Upper lobe of left lung (tissue), 6 donors: ENCODE results near the gene TFIP11. TPM values are rescaled to one million over a fixed set of nuclear protein-coding genes. Genes with fewer than 3 reads are reported as not detected.

Experiments used
- ATAC-seq, 2 donors: fragments of 200-7000 bp; cut with Tn5 transposase; one replicate each; pipeline ENCODE4 v1.9.1; 2022; ENCODE audit warnings: mild to moderate bottlenecking in 2 of 2, moderate library complexity in 2 of 2; ENCODE audit not compliant: low FRiP score in 2 of 2
- DNase-seq, 2 donors: peaks; one replicate each; pipeline ENCODE4 v3.0.0-alpha.2; 2019 to 2020
- H3K27ac ChIP-seq, 4 donors: fragments of 200-600 bp; sonication (generic); one replicate each; pipeline ENCODE4 v1.5.1; 2016 to 2019
- H3K27me3 ChIP-seq, 4 donors: fragments of 200-600 bp; sonication (generic); one replicate each; pipeline ENCODE4 v1.5.1; 2017 to 2019
- H3K36me3 ChIP-seq, 4 donors: fragments of 200-600 bp; sonication (generic); one replicate each; pipeline ENCODE4 v1.5.1; 2016 to 2019
- H3K4me1 ChIP-seq, 4 donors: fragments of 200-600 bp; sonication (generic); one replicate each; pipeline ENCODE4 v1.5.1; 2018 to 2019
- H3K4me3 ChIP-seq, 4 donors: fragments of 200-600 bp; sonication (generic); one replicate each; pipeline ENCODE4 v1.5.1; 2017 to 2019; ENCODE audit warnings: mild to moderate bottlenecking in 2 of 4, moderate library complexity in 1 of 4
- H3K9me3 ChIP-seq, 4 donors: fragments of 200-600 bp; sonication (generic); one replicate each; pipeline ENCODE4 v1.5.1; 2018 to 2019
- EP300 ChIP-seq, 4 donors: sonication (generic); formaldehyde crosslinking; IDR thresholded peaks; one replicate each; pipeline ENCODE4 v1.5.1; 2017; ENCODE audit warnings: antibody characterized with exemption in 4 of 4, control low read depth in 2 of 4
- POLR2A ChIP-seq, 4 donors: fragments of 450-650 bp; IDR thresholded peaks; one replicate each; pipeline ENCODE4 v1.5.1; 2016 to 2017; ENCODE audit warnings: antibody characterized with exemption in 4 of 4, mild to moderate bottlenecking in 2 of 4
- POLR2AphosphoS5 ChIP-seq, 2 donors: sonication (generic); formaldehyde crosslinking; IDR thresholded peaks; one replicate each; pipeline ENCODE4 v1.5.1; 2017; ENCODE audit warnings: antibody characterized with exemption in 2 of 2
- WGBS, 2 donors: methylation state at CpG; one replicate each; pipeline ENCODE4 v1.1.5; 2017 to 2018; 5-methylcytosine and 5-hydroxymethylcytosine counted together
- total RNA-seq, 6 donors: library from RNA; depleted of rRNA in 4 of 6; stranded (reverse); fragments of >200 nt in 4 of 6; gene quantifications; one replicate each; pipeline versions ENCODE4 v1.1.0 to v1.2.1, GENCODE V29; 2016 to 2021
- TF ChIP-seq, protein P1 (sequence below), 6 experiments: fragments of 450-650 bp in 4 of 6; fragments of 200-600 bp in 2 of 6; sonication (generic) in 2 of 6; IDR thresholded peaks; one replicate each; pipeline ENCODE4 v1.5.1; 2016 to 2019; ENCODE audit warnings: antibody characterized with exemption in 6 of 6
- donor health status: DM: no; HTN: no; CAD: no; lungs with moderate emphysema.
- donor health status: DM: no; HTN: yes; CAD: no; lungs with severe emphysema.

Gene TFIP11
- total RNA-seq, 6 donors from 2014 or later = 26.3 to 37.7 (median 32.6) TPM

DNA sequence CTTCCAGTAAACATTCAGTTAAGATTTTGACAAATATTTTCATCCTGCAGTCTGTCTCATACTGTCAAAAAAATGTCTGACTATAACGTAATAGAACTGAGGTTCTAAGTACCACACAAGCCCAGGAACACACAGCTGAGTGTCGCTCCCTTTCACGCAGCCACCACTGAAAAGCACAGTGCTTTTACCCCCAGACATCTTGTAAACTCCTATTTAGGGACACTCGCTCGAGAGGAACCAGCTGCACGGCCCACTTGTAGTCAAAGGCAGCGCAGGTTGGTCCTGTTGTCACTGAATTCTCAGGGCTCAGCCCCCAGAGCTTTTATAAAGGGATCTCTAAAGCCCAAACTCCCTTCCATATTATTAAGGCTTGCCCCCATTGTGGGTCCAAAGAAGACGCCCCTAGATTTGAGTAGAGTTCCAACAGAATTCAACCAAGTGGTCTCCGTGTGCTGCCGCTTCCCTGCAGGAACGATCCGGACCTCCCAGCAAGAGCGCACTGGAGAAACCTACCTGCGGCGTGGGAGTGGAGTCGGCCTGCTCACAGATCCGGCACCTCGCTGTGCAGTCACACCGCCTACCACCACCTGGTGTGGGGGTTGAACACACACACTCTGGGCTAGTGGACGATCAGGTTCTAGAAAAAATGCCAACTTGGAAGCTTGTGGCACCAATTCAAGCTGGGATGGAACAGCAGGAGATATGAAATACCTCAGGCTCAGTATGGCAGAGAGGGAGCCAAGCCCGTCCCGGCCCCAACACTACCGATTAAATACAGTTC is 59.8 kb downstream of the TFIP11 start:
- no peak overlapping the region for H3K4me3 ChIP-seq
- no peak for DNase-seq
- TF ChIP-seq, protein P1, sequence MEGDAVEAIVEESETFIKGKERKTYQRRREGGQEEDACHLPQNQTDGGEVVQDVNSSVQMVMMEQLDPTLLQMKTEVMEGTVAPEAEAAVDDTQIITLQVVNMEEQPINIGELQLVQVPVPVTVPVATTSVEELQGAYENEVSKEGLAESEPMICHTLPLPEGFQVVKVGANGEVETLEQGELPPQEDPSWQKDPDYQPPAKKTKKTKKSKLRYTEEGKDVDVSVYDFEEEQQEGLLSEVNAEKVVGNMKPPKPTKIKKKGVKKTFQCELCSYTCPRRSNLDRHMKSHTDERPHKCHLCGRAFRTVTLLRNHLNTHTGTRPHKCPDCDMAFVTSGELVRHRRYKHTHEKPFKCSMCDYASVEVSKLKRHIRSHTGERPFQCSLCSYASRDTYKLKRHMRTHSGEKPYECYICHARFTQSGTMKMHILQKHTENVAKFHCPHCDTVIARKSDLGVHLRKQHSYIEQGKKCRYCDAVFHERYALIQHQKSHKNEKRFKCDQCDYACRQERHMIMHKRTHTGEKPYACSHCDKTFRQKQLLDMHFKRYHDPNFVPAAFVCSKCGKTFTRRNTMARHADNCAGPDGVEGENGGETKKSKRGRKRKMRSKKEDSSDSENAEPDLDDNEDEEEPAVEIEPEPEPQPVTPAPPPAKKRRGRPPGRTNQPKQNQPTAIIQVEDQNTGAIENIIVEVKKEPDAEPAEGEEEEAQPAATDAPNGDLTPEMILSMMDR (IDR thresholded peaks at IDR 0.05) = no peak
- TF ChIP-seq POLR2A (IDR thresholded peaks at IDR 0.05) = no peak
- no peak overlapping the region for H3K27ac ChIP-seq
- H3K27me3 ChIP-seq = no peaks in the 10 kb centered on the region
- ATAC-seq = no peak
- no peaks in the 10 kb centered on the region for H3K9me3 ChIP-seq
- WGBS, 2 donors = 92 to 94% methylated on average over 21 to 23 of the region's 23 CpGs
- H3K4me1 ChIP-seq = no peaks in the 10 kb centered on the region
- H3K36me3 ChIP-seq = peaks cover 8 to 58% (median 45%) of the 10 kb centered on the region in 4 donors

GRCh38 chr22:26450453-26451185 is 61.7 kb downstream of the TFIP11 start:
- H3K27ac ChIP-seq = no peak overlapping the region
- H3K27me3 ChIP-seq = no peaks in the 10 kb centered on the region
- no peaks in the 10 kb centered on the region for H3K9me3 ChIP-seq
- DNase-seq (no peak), ATAC-seq (no peak)
- whole genome bisulfite sequencing, 2 donors = 87 to 89% methylated on average over 9 of the region's 9 CpGs
- no peaks in the 10 kb centered on the region for H3K4me1 ChIP-seq
- H3K36me3 ChIP-seq = peaks cover 5 to 43% (median 34%) of the 10 kb centered on the region in 4 donors
- TF ChIP-seq POLR2A (IDR thresholded peaks at IDR 0.05) (no peak), POLR2AphosphoS5 (IDR thresholded peaks at IDR 0.05) (no peak), EP300 (IDR thresholded peaks at IDR 0.05) (no peak)
- TF ChIP-seq, protein P1 (IDR thresholded peaks at IDR 0.05) = no peak
- no peak overlapping the region for H3K4me3 ChIP-seq

- Histone ChIP-seq H3K27me3 (no peaks in the 10 kb centered on the region), H3K36me3 (peaks cover 5 to 40% (median 32%) of the 10 kb centered on the region in 4 donors)
These were observed 63.3 kb downstream of the TFIP11 start for GRCh38 chr22:26448941-26449340.

GRCh38 chr22:26448334-26448733 is 63.9 kb downstream of the TFIP11 start:
- no peak for DNase-seq
- H3K36me3 ChIP-seq = peaks cover 5 to 35% (median 26%) of the 10 kb centered on the region in 4 donors
- no peak for TF ChIP-seq POLR2AphosphoS5 (IDR thresholded peaks at IDR 0.05)
- TF ChIP-seq, protein P1 (IDR thresholded peaks at IDR 0.05) = no peak
- no peak for TF ChIP-seq POLR2A (IDR thresholded peaks at IDR 0.05)
- no peak for TF ChIP-seq EP300 (IDR thresholded peaks at IDR 0.05)
- WGBS, 2 donors = 61% methylated on average over 4 to 5 of the region's 5 CpGs
- no peak overlapping the region for H3K27ac ChIP-seq
- H3K9me3 ChIP-seq = no peaks in the 10 kb centered on the region
- no peak for ATAC-seq
- no peak overlapping the region for H3K4me3 ChIP-seq
- H3K4me1 ChIP-seq = no peaks in the 10 kb centered on the region
- H3K27me3 ChIP-seq = no peaks in the 10 kb centered on the region

More at GRCh38 chr22:26448941-26449340, 63.3 kb downstream of the TFIP11 start:
- Histone ChIP-seq H3K27ac (no peak overlapping the region), H3K4me3 (no peak overlapping the region), H3K4me1 (no peaks in the 10 kb centered on the region), H3K9me3 (no peaks in the 10 kb centered on the region)
- TF ChIP-seq EP300 (IDR thresholded peaks at IDR 0.05) (no peak), POLR2AphosphoS5 (IDR thresholded peaks at IDR 0.05) (no peak), POLR2A (IDR thresholded peaks at IDR 0.05) (no peak)
- TF ChIP-seq, protein P1 (IDR thresholded peaks at IDR 0.05) = no peak
- 80 to 81% methylated on average over 4 to 6 of the region's 6 CpGs for WGBS, 2 donors
- ATAC-seq (no peak), DNase-seq (no peak)
